Prostate gland (tissue), 2 donors: ENCODE results near the gene AGK. TPM values are rescaled to one million over a fixed set of nuclear protein-coding genes. Genes with fewer than 3 reads are reported as not detected.

ENCODE experiments used
- total RNA-seq, 2 donors: library from RNA; depleted of rRNA; stranded (reverse); fragments of >200 nt; gene quantifications; one replicate each; pipeline ENCODE4 v1.1.0, GENCODE V29; 2016

AGK gene
- total RNA-seq, 2 donors from 2014 or later: 19.4 to 26.7 TPM

Other genes starting within 250 kb of the AGK start
- gene DENND11, start 150.8 kb downstream of the AGK start, total RNA-seq: 10 to 100 TPM; 18.1 to 18.9 TPM
- not detected for gene WEE2, start 156.9 kb downstream of the AGK start, total RNA-seq
- 100 to 1,000 TPM; 109 to 115 TPM for gene SSBP1, start 186.9 kb downstream of the AGK start, total RNA-seq
- 1 to 10 TPM; 1.1 to 5.2 TPM for gene TAS2R3, start 212.7 kb downstream of the AGK start, total RNA-seq
- gene TAS2R4, start 225.3 kb downstream of the AGK start, total RNA-seq: 1 to 10 TPM in 1 of 2 donors, under 1 TPM in 1; 0.87 to 2.2 TPM
- gene TAS2R5, start 238.8 kb downstream of the AGK start, total RNA-seq: 1 to 10 TPM; 2.5 to 4.0 TPM